GM12878 (cell line): Measurements from ENCODE around the gene WSCD1.

Source experiments
- BRCA1 ChIP-seq: IDR thresholded peaks from 2 replicates; pipeline ENCODE4 v1.6.1; 2011; ENCODE audit warnings: low read depth, low read length, improper control_type of control experiment
- CTCF ChIP-seq, 3 experiments: IDR thresholded peaks in 2 of 3; conservative IDR thresholded peaks in 1 of 3; 2 replicates each; pipeline ENCODE4 v1.5.1; 2011; ENCODE audit warnings: low read depth in 3 of 3, low read length in 3 of 3, mild to moderate bottlenecking in 3 of 3, control low read depth in 2 of 3, moderate library complexity in 2 of 3, inconsistent platforms in 1 of 3, mixed read lengths in 1 of 3; ENCODE audit not compliant: control insufficient read depth in 2 of 3, insufficient read depth in 1 of 3; ENCODE audit errors: extremely low read depth in 1 of 3
- ETV6 ChIP-seq, 2 experiments: fragments of 450-650 bp in 1 of 2; IDR thresholded peaks in 1 of 2; conservative IDR thresholded peaks in 1 of 2; 2 replicates each; pipeline ENCODE4 v1.6.1; 2014; ENCODE audit warnings: antibody characterized with exemption in 1 of 2, borderline replicate concordance in 1 of 2, low read depth in 1 of 2, mild to moderate bottlenecking in 1 of 2, moderate library complexity in 1 of 2
- EZH2 ChIP-seq: IDR thresholded peaks from 2 replicates; pipeline ENCODE4 v1.6.1; 2012; ENCODE audit warnings: low read depth, mild to moderate bottlenecking, control low read depth, inconsistent platforms, low read length, borderline replicate concordance; ENCODE audit not compliant: control insufficient read depth
- GABPA ChIP-seq: IDR thresholded peaks from 2 replicates; pipeline ENCODE4 v1.6.1; 2014; ENCODE audit warnings: antibody characterized with exemption, low read depth, mild to moderate bottlenecking, inconsistent platforms
- POLR2A ChIP-seq: IDR thresholded peaks from 2 replicates; pipeline ENCODE4 v1.6.1; 2011; ENCODE audit warnings: low read depth, mild to moderate bottlenecking, low read length
- POLR2AphosphoS5 ChIP-seq: IDR thresholded peaks from 2 replicates; pipeline ENCODE4 v1.6.1; 2011; ENCODE audit warnings: mild to moderate bottlenecking, low read length, inconsistent platforms
- SIN3A ChIP-seq: IDR thresholded peaks from 2 replicates; pipeline ENCODE4 v1.6.1; 2012; ENCODE audit warnings: low read depth, low read length, improper control_type of control experiment
- SP1 ChIP-seq: IDR thresholded peaks from one replicate; pipeline ENCODE4 v1.6.1; 2011; ENCODE audit warnings: low read depth, low read length
- SPI1 ChIP-seq: IDR thresholded peaks from 2 replicates; pipeline ENCODE4 v1.6.1; 2011; ENCODE audit warnings: low read depth, mild to moderate bottlenecking, low read length, moderate library complexity, borderline replicate concordance; ENCODE audit not compliant: insufficient read depth
- TAF1 ChIP-seq: IDR thresholded peaks from 2 replicates; pipeline ENCODE4 v1.6.1; 2011; ENCODE audit warnings: mild to moderate bottlenecking, low read depth, low read length, borderline replicate concordance

GRCh38 chr17:6099492-6099891 is 29.3 kb downstream of the WSCD1 start:
- TF ChIP-seq SPI1 (no peak), POLR2A (no peak), SP1 (no peak), CTCF (IDR thresholded peaks at IDR 0.05 in 2 of 3, conservative IDR thresholded peaks at IDR 0.05 in 1 of 3; ENCODE audit: control insufficient read depth in 2 of 3, extremely low read depth in 1 of 3, insufficient read depth in 1 of 3, low read depth in 3 of 3, low read length in 3 of 3) (no peak), GABPA (no peak), EZH2 (no peak), BRCA1 (no peak), ETV6 (conservative IDR thresholded peaks at IDR 0.05 in 1 of 2, IDR thresholded peaks at IDR 0.05 in 1 of 2; ENCODE audit: borderline replicate concordance in 1 of 2, low read depth in 1 of 2) (no peak), SIN3A (no peak), TAF1 (no peak), POLR2AphosphoS5 (no peak)
